ENCODE data around the gene CD28. TPM values are rescaled to one million over a fixed set of nuclear protein-coding genes. Genes with fewer than 3 reads are reported as not detected.

The CD28 gene
- total RNA-seq, 1 donor from 2014 or later, result 1.5 TPM

DNA sequence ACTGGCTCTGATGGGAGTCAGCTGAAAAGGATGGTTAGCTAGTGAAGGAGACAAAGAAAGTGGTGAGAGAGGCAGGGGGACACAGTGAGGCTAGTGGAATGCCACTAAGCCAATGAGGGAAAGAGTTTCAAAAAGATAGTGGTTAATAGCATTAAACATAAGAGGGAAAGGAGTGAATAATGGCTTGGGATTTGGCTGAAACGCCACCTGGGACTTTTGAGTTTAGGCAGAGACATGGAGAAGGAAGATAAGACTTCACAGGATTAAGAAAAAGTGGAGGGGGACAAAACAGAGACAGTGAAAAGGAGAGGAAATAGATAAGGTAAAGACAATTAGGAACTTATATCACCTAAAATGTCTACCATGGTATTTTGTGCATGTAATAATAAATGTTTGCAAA, 6.9 kb downstream of the CD28 start:
- ATAC-seq, result no peak

DNA sequence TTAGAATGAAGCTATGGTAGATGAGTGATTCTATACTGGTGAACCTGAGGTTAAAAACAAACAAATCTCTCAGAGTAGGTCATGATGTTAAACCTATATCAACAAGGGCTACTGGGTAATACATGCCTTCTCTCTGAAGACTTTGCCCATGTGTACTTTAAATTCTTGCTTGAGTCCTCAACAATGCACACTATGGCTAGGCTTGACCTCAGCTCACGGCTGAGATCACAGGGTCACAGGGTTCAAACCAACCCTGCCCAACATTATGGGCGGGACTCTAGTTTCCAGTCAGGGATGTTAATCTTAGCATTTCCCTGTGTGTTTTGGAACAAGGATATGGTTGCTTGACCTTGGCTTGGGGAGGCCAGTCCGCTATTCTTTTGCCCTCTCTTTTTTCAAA, 7.7 kb downstream of the CD28 start:
- ATAC-seq (peak; percentile 77), DNase-seq (ENCODE audit: low spot score) (no peak)

More for the DNA sequence above, 6.9 kb downstream of the CD28 start:
- DNase-seq (ENCODE audit: low spot score), result no peak

DNA sequence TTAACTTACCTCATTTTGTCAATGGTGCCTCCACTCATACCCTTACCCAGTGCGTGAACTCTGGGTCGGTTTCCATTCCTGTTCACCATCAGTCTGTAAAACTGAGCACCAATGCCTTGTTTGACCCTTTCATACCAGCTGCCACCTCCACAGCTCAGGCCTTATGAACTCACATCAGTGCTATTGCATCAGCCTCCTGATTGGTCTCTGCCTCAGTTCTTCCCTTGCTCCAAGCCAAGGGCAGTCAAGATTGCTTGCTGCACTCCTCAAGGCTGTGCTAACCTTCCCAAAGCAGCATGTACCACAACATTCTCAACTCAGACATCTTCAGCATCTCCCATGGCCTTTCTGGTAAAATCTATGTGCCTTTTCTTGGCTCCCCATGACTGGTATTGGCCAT, 9.3 kb downstream of the CD28 start:
- DNase-seq (ENCODE audit: low spot score) (no peak), ATAC-seq (no peak)

DNA sequence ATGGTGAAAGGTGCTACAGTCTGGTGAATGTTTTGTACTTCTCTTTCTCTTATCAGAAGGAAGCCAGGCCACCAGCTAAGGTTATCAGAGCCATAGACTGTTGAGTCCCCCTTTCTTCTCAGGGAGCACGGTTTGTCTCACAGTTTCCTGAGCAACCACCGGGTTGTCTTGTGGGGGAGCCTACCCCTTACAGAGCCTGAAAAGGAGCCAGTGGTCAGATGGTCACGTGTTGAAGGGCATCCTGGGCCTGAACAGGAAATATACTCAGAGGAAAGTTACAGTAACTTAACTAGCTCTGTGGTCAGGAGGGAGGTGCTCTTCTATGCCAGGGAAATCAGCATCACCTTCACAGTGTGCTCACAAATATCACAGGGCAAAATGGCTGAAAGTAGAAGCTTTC, 11.6 kb downstream of the CD28 start:
- no peak for DNase-seq (ENCODE audit: low spot score)
- ATAC-seq, result peak; percentile 51

DNA sequence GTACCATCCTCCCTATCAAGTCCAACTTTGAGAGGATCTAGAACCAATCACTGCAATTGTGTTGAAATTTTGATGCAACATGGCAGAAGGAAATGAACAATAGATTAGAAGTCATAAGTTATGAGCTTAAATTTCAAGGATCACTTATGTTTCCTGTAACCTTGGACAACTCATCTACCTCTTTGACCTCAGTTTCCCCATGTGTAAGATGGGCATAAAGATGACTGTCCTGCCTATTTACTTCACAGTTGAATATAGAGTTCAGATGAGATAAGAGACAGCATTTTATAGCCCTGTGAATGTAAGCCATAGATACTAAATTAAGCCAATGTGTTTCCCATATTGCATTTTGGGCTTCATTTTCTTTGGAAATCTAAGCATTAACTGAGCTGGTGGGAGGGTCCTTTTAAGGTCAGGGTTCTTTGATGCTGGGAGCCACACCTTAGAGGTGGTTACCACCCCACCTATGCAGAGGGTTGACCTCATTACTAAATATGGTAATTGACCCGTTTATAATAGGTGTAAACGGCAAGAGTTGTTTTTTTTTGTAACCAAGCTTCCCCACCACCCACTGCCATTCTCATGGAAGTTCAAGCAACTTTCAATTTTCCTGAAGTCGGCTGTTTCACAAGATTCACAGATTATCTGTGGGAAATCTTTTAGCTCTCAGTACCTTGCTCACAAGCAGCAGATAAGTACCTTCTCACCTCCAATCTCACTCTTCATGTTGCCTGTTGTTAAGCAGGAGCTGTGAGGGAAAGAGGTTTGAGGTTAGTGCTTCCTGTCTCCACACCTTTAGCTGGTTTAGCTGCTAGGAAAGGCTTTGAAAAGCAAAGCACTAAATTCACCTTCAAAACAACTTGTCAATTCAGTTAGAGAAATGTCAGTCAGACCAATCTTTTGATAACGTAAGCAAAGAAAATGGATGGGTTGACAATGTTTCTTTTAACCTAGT, 13.3 kb downstream of the CD28 start:
- DNase-seq (ENCODE audit: low spot score) (no peak), ATAC-seq (no peak)

DNA sequence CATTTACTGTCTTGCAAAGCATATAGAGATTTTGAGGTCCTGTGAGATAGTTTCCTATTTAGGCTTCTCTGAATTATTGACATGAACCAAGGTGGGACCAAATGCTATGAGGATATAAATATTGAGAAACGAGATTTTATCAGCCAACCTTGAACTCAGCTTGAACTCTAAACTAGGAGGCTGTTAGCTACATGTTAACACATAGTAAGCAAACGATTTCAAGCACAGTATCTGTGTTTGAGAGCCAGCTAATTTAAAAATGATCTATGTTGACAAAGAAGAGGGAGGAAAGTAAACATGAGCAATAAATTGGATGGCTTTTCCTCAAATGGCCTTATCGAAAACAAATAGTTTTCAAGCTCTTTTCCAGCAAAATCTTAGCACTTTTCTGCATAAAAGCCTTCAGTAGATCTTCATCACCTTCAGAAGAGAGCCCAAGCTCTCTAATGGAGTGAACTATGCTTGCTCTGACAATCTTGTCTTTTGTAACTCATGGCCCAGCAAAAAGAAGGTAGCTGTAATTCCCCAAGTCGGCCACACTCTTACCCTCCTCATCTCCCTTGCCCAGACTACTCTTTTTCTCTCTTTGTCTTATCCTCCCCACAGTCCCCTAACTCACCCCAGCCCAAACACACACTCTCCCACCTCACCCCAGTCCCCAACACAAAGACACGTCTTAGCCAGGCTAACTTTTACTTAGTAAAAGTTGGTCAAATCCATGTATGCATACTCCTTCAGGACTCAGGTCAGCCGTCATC, 14.7 kb downstream of the CD28 start:
- DNase-seq (ENCODE audit: low spot score) (no peak), ATAC-seq (peak; percentile 57)

DNA sequence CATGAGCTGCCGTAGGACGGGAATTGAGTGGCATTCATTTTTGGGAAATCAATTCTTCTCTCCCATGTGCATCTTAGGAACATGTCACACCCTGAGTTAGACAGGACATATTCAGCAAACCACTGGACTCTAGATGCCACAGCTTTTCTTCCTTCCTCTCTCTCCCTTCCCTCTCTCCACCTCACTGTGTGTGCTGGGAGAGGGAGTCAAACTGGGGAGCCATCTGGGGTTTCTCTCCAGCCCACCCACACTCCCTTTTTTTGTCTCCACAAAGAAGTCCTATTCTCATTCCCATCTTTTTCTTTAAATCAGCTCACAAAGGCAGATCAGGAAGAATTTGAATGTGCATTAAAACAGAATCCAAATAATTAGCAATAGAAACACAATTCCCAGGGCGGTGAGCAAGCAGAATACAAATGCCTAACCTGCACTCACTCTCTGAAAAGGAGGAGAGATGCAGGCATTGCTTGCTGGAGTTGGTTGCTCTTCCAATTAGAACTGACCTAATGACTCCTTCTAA, 15.4 kb downstream of the CD28 start:
- ATAC-seq, result no peak
- no peak for DNase-seq (ENCODE audit: low spot score)

DNA sequence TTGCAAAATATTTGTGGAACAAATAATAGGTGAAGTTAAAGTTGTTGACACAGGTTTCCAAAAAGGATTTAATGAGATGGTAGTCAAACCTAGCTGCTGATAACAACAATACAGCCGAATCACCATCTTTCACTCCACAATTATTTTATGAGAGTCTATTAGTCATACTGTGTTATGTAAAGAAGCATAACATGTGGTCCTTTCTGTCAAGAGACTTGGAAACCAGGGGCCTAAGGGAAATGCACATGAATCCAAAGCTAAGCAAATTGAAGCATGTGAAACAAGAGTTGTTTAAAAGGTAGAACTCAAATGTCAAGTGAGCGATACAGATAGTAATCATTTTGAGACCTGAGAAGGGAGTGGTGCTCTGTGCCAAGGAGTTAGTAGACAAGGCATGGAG, 16.0 kb downstream of the CD28 start:
- no peak for DNase-seq (ENCODE audit: low spot score)

DNA sequence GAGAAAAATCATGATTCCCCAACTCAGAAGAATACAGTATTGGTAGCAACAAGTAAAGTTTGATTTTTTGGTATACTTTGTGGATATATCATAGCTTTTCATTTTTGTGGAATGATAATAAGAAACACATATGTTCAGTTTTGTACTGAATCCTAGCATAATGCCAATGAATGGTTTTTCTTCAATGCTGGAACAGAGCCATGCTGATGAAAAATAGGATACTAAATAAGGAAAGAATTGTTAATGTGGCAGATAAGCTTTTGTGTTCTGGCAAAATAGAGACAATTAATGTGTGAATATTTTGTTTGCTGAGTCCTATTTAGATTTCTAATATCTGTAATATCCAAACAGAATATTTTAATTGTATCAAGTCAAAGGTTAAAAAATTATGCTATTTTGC, 21.9 kb downstream of the CD28 start:
- DNase-seq (ENCODE audit: low spot score), result no peak
- no peak for ATAC-seq

More for the DNA sequence above, 16.0 kb downstream of the CD28 start:
- ATAC-seq, result no peak

DNA sequence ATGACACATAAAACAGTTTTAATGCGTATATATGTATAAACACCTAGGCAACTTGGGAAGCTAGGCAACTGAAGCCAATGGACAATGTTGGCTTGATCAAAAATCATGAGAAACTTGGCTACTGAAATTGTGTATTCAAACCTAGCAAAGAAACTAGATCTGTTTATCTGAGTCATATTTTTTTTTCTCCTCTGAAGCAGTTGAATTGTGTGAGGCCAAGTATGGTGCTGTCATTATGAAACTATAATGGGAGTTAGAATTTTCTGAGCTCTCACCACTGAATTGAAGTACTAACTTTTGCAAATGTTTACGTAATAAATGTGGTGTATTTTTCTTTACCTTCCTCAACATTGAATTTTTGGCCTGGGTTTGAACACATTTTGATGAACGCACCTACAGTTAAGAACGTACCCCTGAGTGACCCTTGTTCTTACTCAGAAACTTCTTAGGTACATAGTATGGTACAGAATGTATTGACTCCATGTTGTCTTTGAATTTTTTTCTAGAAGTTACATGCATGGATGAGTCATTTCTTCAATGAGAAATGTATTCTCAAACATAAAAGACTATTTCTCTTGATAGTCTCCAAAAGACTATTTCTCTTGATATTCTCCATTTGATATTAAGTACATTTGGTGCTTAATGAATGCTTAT, 23.8 kb downstream of the CD28 start:
- DNase-seq (ENCODE audit: low spot score) (no peak), ATAC-seq (no peak)

DNA sequence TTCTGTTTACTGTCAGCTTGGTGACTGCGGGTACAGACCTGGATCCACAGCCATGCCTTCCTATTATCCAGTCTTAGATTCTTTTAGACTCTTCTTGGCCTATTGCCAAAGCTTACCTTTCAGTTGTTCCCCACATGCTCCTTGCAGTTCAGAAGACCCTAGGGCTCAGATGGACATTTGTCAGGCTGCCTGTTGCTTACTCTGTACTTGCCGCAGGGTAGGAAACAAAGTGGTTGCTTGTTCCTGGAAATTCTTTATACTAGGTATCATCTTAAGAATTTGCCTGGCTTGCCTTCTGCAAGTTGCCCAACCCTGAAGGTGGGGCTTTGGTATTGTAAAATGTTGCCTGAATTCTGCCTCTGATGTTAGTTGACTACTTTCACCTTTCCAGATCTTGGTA, 24.4 kb downstream of the CD28 start:
- ATAC-seq, result no peak
- DNase-seq (ENCODE audit: low spot score), result no peak

DNA sequence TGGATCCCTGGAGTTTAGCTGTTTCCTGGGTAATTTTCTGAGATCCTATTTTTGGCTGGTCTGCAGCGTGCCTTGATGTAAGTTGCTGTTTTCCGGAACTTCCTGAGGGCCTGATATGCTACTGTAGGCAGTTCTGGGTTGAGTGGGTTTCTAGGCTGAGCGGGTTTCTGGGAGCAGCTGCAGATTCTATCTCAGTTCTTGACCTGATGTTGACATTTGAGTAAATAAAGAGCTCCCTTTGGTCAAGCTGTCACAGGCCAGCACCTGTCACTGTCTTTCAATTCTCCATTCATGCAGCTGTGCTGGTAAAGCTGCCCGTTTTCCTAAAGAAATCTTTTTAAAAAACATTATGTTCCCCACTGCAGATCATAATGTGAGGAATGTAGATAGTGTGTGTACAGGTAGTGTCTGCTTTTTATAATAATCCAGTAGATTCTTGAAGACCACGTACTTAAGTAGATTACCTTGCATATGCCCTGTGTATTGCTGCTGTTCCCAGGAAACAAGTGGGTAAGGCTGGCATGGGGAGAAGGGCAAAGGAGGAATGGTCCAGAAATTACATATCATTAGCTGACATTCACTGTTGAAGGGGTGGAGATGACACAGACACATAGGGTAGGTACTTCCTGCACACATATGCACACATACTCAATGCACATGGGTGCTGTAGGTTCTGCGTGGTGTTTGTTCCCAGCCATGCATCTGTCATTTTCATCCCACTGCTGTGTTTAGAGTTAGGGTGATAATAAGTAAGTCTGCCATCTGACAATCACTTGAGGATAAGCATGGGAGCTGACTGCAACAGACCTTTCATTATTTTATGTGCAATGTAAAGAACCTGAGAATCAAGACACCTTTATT, 25.9 kb downstream of the CD28 start:
- ATAC-seq (no peak), DNase-seq (ENCODE audit: low spot score) (no peak)

DNA sequence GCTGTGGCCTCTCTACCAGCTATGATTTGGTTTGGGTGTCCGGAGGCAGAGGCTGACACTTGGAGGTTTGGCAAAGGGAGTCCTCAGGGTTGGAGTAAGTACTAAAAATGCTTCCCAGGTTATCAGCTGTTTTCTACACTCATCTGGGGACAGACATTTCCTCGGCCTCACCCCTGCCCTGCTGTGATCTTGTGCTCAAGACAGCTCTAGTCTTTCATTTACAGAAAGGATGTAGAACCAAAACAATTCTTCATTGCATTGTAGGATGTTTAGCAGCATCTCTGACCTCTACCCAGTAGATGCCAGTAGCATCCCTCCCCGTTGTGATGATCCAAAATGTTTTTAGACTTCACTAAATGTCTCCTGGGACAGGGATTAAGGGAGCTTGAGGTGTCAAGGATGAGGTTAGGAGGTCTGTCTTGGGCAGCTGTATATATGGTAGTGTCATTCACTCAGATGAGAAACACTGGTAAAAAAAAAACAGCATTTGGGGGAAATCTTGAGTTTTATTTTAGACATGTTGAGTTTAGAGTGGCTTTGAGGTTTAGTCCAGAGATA, 26.6 kb downstream of the CD28 start:
- no peak for DNase-seq (ENCODE audit: low spot score)
- no peak for ATAC-seq

DNA sequence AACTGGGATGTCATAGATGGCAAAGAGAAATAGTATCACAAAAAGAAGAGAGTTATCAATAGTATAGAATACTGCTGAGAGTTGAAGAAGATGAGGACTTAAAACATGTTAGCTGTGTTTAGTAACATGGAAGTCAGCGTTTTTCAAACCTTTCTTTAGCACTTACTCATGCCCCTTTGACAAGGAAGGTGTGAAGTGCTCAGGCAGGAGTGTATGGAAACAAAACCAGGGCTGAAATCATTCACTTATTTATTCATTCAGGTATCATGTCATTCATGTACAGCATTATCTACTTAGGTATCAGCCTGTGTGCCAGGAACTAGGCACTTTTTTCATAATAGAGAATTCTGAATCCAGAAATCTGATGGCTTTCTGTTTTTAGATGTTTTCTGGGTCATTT, 27.2 kb downstream of the CD28 start:
- ATAC-seq, result no peak

DNA sequence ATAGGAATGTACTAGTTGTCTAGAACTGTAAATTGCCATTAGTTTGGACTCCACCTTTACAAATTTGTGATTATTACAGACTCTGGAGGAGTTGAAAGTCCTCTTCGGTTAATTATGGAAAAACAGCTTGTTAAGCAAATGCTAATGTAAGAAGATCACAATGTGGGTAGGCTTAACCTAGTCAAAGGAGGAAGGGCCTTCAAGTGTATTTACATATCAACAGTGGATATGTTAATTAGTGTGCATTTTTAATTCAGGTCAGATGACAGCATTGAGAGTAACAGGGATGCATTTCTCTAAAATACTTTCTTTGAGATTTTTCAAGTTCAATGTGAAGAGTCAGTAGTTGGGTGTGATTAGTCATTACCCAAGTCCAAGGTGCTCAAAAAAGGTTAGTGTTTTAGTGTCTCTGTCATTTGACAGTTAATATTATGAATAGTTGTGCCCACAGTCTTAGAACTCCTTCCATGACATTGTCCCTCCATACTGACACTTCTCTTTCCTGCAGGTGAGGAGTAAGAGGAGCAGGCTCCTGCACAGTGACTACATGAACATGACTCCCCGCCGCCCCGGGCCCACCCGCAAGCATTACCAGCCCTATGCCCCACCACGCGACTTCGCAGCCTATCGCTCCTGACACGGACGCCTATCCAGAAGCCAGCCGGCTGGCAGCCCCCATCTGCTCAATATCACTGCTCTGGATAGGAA, 28.0 kb downstream of the CD28 start:
- DNase-seq (ENCODE audit: low spot score) (no peak), ATAC-seq (no peak)

More for the DNA sequence above, 27.2 kb downstream of the CD28 start:
- DNase-seq (ENCODE audit: low spot score), result no peak

DNA sequence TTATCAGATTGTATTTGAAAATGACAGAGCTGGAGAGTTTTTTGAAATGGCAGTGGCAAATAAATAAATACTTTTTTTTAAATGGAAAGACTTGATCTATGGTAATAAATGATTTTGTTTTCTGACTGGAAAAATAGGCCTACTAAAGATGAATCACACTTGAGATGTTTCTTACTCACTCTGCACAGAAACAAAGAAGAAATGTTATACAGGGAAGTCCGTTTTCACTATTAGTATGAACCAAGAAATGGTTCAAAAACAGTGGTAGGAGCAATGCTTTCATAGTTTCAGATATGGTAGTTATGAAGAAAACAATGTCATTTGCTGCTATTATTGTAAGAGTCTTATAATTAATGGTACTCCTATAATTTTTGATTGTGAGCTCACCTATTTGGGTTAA, 30.9 kb downstream of the CD28 start:
- ATAC-seq (no peak), DNase-seq (ENCODE audit: low spot score) (no peak)

DNA sequence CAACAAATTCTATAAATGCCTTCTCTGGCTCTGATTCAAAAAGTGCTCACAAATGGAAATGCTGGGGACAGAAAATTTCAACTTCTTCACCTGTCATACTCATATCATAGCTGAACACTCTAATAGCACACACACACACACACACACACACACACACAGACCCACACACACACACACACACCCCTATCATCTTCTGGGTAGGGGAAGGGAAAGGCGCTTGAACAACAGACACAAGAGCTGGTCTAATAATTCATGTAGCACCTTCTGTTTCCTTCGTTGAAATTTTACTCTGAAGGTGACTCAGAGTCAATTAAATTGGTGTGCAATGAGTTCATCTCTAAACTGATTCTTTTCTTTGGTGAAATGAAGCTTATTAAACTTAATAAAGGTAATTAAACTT, 32.9 kb downstream of the CD28 start:
- ATAC-seq, result no peak
- no peak for DNase-seq (ENCODE audit: low spot score)

DNA sequence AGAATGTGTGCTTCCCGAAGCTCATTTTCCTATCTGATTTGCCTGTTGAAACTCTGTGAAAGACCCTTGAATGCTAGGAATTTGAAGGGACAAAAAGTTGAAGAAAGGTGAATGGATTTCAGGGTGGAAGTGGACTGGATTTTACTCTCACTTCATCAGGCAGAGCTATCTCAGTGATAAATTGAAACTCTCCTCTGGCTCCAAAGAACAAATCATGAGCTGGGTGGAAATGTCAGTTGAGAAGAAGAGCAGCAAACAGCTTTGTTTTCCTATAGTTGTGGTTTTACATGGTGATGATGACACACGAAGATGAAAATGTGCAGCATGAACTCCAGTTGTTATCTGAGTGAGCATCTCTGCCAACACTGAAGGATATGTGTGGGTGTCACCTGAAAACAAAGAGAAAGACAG, 34.4 kb downstream of the CD28 start:
- DNase-seq (ENCODE audit: low spot score), result no peak
- no peak for ATAC-seq

DNA sequence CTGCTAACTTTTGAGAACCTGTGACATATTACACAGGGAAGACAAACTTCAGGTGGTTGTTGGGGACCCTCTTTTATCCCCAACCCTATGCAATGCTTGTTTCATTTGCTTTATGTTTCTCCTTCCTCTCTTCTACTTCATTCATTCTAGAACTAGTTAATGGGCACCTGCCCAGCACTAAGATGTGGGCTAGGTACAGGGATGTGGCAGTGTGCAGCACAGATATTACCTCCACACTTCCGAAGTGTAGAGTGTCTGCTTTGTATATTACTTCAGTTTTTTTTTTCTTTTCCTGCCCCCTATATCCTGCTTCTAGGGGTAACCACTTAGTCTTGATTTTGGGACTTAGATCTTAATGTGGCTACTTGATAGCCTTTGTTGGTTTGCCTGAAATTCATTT, 35.1 kb downstream of the CD28 start:
- ATAC-seq, result no peak

More for the DNA sequence above, 35.1 kb downstream of the CD28 start:
- no peak for DNase-seq (ENCODE audit: low spot score)
